AML-193 (cell line): ENCODE data around the gene KCNF1.

Experiments used
- DNase-seq, 2 experiments: peaks; one replicate each; lab custom pipeline; 2025; lab: John Stamatoyannopoulos, UW

The KCNF1 gene

DNA sequence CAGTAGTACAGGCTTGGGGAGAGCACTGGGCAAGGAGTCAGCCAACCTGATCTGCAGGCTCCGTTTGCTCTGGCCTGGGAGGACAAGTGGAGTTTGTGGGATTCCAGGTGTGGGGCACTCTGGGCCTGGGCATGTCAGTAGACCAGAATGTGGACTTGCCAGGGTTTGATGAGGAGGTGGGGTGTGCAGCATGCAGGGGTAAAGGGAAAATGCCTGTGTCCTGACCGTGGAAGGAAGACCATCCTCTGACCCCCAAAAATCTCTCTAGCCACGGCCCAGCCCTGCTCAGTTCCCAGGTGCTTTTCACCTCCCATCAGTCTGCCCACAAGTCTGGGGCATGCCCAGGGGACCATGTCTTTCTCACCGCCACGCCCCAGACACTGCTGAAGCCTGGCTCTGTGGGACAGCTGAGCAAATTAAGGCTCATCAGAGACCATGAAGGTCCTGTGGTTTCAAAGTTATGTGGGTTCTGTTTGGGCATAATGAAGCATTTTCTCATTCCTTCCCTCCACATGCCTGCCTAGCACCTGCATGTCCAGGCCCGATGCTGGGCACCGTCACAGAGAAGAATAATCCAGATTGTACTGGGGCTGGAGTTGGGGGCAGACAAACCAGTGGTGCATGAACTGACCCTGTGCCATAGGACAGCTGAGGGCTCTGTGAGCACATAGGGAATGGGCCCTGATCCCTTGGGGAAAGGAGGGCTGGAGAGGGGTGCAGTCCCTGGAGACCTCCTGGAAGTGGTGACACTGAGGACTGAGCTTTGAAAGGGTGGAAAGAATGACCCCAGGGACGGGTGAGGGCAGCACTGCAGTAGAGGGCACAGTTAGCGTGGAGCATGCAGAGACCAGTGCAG lies 6.5 kb upstream of the KCNF1 start:
- DNase-seq, result no peak

DNA sequence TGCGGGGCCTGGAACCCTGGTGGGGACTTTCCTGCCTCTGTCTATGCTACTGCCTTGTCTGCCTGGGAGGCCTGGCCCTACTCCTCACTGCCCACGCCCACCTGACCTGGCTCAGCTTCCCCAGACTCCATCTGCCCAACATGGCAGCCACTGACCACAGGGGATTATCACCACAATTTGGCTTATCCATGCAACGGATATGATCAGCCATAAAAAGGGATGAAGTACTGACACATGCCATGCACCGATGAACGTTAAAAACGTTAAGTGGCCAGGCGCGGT lies 5.9 kb upstream of the KCNF1 start:
- DNase-seq, result no peak

DNA sequence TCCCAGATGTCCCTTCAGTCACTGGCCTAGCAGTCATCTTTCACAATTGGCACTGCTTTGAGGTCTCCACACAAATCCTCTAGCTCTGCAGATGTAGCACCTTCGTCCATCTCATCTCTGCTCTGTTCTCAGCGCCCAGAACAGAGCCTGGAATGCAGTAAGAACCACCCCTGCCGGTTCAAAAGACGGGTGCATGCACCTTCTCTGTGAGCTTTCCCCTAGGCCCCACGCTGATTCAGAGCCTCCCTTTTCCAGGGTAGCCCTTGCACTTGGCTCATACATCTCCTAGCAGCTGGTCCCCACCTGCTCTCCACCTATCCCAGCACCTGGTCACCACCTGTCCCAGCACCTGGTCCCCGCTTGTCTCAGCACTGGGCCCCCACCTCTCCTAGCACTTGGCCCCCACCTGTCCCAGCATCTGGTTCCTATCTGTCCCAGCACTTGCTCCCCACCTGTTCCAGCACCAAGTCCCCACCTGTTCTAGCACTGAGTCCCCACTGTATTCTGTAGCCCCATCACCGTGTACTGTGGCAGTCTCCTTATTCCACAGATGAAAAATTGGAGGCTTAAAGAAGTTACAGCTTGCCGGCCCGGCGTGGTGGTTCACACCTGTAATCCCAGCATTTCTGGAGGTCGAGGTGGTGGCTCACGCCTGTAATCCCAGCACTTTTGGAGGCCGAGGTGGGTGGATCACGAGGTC lies 4.7 kb upstream of the KCNF1 start:
- no peak for DNase-seq

DNA sequence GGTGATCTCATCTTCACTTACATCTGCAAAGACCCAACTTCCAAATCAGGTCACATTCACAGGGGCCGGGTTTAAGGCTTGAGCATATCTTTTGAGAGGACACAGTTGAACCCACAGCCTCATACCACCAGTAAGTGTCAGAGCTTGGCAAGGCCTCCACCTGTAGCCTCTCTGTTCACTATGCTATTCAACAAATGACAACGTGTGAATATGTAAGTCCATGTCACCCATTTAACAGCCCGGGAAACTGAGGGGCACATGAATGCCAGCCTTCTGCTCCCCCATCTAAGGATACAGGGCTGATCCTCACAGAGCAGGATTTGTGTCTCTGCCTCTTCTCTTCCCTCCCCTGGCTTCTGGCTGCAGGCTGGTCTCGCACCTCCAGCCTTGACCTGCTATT lies 3.5 kb upstream of the KCNF1 start:
- DNase-seq, result no peak

DNA sequence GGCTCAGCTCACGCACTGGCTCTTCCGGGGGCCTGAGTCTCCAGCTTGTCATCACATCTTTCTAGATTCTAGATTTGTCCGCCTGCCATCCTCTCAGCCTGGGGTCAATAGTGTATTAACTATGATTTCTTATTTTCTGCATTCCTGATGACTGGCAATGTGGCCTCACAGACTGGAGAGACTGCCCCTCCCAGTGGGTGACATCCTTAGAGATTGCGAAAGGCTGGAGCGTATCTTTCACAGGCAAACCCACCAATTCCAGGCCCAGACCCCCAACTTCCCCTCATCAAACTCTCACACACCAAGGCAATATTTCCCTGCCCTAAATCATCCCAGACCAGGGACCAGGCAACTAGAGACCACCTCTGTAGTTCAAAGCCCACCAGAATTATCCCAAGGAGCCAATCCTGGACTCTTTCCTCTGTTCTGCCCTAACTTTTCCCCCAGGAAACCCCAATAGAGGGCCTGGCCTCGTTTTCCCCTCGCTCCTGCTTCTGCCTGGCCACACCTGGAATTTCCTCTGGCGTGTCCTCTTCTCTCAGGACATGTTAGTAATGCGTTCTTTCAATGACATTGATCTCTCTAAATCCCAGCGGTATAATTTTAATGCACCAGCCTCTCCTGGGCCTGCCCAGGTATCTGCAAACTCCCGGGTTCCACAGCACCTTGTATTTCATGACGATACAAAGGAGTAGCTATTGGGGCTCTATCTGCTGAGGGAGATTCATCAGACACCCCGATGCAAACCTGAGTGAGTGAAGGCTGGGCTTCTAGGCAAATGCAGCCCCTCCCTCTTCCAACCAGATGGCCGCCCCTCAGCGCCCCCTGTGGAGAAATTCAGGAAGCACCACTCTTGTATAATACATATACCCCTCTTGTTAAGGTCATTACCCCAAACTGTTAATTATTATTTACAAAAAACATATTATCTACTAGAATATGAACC lies 2.4 kb upstream of the KCNF1 start:
- peak; percentile 3 to 8 for DNase-seq

DNA sequence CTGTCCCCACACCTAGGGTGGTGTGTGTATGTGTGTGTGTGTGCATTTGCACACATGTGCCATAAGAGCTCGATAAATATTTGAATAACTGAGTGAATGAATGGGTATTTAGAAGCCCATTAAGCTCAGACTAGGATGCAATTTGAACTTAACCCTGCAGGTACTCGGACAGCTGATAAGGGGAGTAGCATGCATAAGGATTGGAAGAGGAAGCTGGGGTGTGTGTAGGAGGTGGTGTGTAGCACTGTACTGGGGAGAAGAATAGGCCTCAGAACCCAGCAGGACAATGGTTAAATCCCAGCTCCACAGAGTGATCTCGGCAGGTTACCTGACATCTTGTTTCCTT lies 1.8 kb upstream of the KCNF1 start:
- DNase-seq, result no peak

DNA sequence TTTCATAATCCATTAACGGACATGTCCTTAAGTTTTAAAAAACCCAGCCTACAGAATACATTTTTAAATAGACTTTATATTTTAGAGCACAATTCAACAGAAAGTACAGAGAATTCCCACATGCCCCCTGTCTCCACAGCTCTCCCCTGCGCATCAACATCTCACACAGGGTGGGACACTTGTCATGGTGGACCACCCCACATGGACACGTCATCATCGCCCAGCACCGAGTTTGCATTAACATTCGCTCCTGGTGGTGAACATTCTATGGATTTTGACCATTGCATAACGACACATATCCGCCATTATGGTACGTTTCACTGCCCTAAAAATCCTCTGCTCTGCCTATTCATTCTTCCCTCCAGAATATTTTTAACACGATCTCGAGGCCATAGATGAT lies 1.1 kb upstream of the KCNF1 start:
- DNase-seq, result no peak

DNA sequence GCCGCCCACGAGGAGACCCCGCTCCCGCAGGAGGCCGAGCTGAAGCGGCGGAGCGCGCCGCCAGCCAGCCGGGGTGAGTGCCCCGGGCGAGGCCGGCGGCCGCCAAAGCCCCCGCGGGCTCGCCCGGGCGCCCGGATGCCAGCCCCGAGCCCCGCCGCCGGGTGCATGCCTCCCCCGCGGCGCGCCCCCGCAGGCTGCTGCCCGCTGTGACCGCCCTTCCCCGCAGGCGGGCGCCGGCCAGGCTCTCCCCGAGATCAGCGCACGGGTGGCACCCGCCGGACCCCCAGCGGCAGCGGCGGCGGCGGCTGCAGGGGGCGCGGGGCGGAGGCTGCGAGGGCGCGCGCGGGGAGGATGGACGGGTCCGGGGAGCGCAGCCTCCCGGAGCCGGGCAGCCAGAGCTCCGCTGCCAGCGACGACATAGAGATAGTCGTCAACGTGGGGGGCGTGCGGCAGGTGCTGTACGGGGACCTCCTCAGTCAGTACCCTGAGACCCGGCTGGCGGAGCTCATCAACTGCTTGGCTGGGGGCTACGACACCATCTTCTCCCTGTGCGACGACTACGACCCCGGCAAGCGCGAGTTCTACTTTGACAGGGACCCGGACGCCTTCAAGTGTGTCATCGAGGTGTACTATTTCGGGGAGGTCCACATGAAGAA lies 470 bp downstream of the KCNF1 start:
- DNase-seq, result no peak

DNA sequence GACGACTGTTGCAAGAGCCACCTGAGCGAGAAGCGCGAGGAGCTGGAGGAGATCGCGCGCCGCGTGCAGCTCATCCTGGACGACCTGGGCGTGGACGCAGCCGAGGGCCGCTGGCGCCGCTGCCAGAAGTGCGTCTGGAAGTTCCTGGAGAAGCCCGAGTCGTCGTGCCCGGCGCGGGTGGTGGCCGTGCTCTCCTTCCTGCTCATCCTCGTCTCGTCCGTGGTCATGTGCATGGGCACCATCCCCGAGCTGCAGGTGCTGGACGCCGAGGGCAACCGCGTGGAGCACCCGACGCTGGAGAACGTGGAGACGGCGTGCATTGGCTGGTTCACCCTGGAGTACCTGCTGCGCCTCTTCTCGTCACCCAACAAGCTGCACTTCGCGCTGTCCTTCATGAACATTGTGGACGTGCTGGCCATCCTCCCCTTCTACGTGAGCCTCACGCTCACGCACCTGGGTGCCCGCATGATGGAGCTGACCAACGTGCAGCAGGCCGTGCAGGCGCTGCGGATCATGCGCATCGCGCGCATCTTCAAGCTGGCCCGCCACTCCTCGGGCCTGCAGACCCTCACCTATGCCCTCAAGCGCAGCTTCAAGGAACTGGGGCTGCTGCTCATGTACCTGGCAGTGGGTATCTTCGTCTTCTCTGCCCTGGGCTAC lies 1.2 kb downstream of the KCNF1 start:
- no peak for DNase-seq

DNA sequence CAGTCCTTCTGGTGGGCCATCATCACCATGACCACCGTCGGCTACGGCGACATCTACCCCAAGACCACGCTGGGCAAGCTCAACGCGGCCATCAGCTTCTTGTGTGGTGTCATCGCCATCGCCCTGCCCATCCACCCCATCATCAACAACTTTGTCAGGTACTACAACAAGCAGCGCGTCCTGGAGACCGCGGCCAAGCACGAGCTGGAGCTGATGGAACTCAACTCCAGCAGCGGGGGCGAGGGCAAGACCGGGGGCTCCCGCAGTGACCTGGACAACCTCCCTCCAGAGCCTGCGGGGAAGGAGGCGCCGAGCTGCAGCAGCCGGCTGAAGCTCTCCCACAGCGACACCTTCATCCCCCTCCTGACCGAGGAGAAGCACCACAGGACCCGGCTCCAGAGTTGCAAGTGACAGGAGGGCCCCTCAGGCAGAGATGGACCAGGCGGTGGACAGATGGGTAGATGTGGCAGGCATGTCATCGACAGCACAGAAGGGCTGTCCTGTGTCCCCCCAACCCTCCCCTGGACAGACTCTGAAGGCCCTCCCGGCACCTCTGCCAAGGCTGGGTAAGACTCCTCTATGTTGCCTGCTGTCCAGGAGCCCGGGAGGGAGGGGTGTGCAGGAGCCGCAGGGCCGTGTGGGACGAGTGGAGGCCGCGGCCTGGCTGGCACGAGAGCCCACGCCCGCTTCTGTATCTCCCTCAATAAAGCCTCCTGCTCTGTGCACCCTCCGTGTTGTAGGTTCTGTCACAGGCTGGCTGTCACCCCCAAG lies 2.0 kb downstream of the KCNF1 start:
- DNase-seq, result no peak

DNA sequence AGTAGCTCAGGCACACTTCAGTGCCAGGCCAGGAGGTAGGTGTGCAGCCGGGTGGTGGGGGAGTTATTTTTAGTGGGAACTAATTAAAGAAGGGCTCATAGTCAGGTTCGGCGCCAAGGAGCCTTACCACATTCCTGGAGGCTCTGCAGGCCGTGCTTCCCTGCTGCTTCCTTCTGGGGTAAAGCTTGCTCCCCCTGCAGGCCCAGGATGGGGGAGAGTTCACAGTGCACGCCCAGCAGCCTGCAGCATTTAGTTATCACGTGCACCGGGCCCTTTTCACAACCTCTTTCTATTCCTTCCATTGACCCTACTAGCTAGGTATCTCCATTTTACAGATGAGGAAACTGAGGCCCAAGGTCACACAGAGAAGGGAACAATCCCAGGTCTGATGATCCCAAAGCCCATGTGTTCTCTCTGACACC lies 2.5 kb downstream of the KCNF1 start:
- no peak for DNase-seq

DNA sequence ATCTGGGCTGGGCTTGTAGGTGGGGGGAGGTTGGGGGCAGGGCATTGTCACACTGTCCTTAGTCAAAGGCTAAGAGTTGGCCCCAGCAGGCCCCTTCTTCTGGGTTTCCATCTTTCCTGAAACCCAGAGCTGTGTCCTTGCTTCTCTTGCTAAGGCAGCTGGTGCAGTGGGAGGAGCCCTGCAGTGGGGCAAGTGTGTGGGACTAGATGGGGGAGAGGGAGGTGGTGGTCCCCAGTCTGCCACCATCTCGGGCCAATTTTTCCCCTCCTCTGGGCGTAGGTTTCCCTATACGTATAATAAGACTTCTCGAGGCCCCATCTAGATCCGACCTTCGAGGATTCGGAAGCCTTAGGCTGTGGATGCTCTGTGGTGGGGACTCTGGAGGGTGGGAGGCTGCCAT lies 3.5 kb downstream of the KCNF1 start:
- no peak for DNase-seq

DNA sequence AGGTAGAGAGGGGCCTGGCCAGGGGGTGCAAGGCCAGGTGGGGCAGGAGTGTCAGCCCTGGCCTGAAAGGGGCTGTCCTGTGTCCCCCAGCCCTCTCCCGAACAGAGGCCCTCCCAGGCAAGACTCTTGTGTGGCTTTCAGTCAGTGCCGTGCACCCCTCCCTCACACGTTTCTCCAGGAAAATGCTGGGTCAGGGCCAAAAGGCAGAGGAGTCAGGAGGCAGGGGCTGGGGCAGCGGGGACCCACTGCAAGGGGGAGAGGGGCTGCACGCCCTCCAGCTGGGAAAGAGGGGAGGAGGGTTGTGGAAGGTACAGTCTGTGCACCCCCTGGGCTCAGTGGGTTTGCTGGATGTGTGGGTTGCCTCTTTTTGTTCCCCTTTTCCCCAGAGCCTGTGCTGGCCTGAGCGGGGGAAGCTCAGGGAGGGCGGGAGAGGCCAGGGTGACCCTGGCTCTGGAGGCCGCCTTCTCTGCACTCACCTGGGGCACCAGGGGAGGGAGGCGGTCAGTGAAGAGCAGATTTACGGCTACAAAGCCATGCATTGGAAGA lies 4.1 kb downstream of the KCNF1 start:
- DNase-seq, result no peak

DNA sequence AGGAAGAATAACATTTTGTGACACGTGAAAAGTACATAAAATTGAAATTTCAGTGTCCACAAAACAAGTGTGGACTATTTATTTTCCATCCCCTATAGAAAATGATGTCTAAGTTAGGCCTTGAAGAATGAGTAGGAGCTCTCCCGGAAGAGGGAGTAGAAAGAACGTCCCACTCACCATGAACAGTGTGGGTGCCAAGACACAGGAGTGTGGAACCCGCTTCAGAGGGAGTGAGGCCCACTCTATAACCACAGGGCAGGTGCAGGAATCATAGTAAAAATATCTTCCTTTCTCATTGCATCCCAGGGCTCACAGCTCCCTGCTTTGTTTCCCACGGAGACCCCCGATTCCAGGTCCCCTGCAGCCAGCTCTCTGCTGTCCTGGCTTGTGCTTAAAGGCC lies 5.2 kb downstream of the KCNF1 start:
- no peak for DNase-seq

DNA sequence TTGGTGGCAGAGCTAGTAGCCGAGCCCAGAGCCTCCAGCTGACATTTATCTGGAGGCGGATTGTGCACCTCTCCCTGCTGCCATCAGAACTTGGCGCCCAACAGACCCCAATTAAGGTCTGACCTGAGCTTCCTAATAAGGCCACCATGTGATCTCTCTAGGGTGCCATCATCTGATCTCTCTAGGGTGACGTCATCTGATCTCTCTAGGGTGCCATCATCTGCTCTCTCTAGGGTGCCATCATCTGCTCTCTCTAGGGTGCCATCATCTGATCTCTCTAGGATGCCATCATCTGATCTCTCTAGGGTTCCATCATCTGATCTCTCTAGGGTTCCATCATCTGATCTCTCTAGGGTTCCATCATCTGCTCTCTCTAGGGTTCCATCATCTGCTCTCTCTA lies 6.2 kb downstream of the KCNF1 start:
- DNase-seq, result no peak

DNA sequence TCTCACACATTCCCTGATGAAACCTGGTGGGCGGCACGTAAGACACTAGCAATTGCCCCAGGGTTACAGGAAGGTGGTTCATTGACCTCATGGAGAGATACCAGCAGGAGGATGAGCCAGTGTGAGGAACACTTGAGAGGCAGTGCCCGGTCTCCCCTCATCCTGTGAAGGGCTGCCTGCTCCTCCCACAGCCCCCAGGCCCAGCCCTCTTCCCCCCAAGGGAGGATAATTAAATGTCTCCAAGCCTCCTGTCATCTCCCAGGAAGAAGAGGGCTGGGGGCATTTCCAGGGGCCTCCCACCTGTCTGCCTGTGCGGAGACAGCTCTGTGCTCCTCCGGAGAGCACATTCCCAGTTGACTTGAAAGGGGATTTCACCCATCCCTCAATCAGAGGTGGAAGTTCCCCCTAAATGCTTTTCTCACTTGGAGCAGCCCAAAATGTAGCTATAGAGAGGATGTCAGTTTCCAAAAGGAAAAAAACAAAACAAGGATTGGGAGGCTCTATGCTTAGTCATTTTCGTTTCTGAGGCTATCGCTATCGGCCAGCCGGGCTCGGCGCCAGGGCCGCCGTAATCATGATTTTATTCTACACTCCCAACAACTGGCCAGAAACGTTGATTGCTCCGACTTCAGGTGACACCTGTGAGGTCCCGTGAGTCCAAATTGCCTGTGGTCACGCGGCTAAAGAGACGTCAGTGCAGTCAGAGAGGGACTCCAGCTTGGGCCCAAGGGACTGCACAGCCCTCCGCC lies 7.1 kb downstream of the KCNF1 start:
- no peak for DNase-seq

DNA sequence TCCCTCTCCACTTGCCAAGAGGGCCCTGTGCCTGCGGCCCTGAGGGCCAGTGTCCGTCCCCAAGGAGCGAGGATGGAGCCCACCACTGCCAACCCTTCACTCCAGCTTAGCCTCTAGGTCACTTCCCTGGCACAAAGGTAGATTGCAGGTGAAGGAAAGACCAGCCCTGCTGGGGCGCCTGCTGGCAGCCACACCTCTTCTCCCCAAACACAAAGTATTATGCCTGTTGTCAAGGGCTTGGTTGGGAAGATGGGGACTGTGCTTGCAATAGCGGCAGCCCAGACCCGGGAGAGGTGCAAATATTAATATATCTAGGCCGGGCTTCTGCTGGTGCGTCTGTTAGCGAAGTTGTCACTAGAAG lies 7.7 kb downstream of the KCNF1 start:
- no peak for DNase-seq

DNA sequence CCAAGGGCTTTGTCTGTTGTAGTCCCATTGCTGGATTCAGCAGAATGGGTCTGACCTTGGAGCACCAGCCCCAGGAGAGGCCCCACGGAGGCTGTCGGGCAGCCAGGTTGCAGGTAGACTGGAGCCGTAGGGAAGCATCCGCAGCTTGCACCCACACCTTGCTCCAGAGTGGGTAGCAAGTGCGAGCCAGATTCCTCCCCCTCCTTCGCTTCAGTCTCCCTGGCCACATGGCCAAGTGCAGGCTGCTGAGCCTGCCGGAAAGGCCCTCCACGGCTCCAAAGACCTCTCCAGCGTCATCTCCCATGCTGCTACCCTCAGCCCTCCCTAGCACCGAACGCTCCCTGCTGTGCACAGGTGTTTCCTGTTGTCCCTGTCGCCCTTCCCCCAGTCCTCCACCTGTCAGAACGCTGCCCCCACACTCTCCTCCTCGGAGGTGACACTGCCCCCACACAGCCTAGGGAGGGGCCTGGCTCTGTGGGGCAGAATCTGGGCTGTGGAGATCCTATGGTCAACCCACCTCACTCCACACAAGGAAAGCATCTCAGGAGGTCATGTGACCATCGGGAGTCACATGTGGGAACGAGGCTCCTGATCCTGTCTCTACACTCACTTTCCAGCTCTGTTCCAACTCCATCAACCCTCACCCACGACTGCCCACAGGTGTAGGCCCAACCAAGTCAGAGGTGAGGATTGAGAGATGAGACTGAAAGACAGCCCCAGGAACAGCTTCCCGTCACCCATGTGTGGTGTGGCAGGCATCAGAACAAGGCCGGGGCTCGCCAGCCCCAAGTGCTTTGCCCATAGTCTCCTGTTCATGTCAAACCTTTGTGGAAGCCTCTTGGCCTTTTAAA lies 8.3 kb downstream of the KCNF1 start:
- DNase-seq, result no peak

DNA sequence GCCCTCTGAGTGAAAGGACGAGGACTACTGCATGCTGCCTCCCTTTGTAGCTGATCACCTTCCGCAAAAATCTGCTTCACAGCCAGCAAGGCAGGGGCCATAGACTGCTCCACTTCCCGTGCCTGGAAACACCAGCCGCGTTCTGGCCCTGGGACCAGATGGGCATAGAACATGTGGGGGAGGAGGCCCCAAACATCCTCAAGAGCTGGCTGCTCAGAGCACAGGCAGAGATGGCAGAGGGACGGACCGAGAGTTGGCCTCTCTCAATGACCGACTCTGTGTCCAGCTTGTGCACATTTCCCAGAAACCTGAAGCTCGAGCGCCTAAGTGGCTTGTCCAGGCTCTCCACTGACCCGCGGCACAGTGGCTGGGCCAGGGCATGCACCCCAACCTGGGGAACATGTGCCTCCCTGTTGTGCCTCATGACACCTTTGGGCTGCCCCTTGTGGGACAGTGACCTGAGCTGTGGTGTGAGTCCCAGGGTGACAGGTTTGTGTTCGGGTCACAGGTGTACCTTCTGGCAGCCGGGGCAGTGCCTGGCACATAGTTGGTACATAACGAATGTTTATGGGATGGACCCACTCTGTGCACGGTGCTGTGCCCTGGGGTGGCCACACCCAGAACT lies 9.1 kb downstream of the KCNF1 start:
- no peak for DNase-seq
